Activated naive CD4-positive, alpha-beta T cell treated with Interleukin-2 at 50 U/mL for 16 hours (primary cell): ENCODE results near the gene PIN1.
A peak's percentile ranks its signal among the peaks of the same experiment; 100 is the strongest.

ENCODE experiments used
- DNase-seq: peaks from one replicate; pipeline ENCODE4 v3.0.0-alpha.2; 2020

Gene PIN1

DNA sequence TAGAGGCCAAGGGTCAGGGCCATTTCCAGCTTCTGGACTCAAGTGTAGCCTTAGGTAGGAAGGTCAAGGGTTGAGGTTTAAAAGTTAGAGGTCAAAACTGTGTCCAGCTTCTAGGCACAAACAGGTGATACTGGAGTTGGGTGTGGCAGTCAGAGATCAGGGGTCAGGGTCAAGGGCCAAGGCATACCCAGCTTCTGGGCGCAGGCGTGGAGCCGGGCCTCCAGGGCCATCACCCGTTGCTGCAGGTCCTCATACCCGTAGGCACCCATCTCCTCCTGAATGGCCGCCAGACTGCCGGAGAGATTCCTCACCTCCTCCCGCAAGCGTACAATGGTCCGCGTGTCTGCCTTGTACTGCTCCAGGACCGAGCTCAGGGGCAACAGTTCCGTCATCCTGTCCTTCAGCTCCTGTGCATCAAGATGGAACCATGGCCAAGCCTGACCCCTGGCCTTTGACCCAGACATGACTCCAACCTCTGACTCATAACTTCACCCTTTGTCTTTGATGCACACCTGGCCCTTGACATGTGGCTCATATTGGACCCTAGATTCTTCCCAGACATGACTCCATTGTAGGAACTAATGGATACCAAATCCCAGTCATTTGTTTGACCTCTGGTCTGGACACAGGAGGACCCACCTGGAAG lies 22.1 kb downstream of the PIN1 start:
- no peak for DNase-seq

- peak; percentile 19 for DNase-seq
Observed at GRCh38 chr19:9857920-9858746, 23.0 kb downstream of the PIN1 start.

DNA sequence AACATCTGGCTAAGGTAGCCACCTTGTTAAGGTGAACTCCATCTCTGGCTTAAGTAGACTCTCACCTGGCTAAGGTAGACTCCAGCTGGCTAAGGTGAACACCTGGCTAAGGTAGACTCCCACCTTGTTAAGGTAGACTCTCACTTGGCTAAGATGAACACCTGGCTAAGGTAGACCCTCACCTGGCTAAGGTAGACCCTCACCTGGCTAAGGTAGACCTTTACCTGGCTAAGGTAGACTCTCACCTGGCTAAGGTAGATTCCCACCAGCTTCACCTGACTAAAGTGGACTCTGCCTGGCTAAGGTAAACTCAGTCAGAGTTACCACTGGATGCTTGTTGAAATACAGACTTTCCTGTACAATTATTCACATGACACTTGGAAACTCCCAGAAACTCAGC lies 23.6 kb downstream of the PIN1 start:
- DNase-seq, result no peak

- no peak for DNase-seq
Observed at GRCh38 chr19:9860407-9860806, 25.3 kb downstream of the PIN1 start.

DNA sequence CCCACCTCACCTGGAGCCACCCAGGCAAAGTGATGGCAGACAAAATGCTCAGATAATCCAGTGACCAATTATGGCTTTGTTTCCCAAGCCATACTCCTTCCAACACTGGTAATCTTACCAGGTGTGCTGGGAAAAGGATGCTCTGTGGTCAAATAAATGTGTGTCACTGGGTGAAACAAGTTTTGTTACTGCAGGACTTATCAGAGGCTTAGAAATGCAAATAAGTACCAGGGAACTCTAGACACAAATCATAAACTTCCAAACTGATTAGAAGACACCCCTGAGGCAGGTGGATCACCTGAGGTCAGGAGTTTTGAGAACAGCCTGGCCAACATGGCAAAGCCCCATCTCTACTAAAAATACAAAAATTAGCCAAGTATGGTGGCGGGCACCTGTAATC lies 26.4 kb downstream of the PIN1 start:
- no peak for DNase-seq

- no peak for DNase-seq
Observed at GRCh38 chr19:9862938-9863337, 27.8 kb downstream of the PIN1 start.

DNA sequence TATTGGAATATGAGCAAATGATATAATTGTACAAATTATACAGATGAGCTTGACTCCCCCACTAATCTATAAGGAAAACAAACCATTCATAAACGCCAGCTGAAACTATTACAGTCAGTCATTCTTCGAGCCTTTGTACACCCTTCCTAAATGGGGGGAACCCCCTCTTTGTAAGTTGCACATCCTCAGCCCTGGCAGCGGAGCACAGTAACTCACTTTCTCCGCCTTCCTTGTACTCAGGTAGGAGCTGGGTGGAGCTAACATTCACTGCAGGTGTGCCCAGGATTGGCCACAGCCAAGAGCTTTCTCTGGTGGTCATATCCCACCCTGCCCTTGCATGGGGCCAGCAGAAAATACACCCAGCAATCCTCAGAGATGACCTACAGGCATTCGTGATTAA lies 28.6 kb downstream of the PIN1 start:
- no peak for DNase-seq

DNA sequence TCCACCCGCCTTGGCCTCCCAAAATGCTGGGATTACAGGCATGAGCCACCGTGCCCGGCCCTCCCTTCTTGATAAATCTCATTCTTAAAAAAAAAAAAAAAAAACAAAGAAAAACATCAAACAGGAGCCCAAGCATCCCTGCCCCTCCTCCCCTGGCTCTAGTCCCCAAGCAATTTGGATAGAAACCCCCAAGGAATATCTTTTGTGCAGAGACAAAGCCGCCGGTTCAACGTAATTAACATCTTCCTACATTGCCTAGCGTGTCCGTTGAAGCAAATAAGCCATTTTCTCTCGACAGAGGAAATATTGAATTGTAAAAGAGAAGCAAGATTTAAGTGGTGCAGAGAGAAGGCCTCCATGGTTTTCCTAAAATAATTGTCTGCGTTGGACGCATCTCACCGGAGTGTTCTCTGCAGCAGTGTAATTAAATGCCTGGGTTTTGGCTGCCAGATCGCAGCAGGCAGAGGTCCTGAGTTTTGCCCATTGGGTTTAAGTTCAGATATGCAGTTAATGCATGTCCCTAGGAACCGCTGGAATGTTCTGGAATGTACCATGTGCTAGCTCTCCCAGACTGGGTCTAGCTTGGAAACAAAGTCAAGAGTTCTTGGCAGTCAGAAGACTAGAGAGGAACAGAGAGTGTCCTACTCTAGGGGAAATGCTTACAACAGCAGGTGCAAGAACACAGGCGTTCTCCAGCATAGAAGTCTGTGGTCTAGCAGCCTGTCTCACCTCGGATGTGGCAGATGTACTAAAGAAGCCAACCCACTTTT lies 30.8 kb downstream of the PIN1 start:
- DNase-seq, result no peak

- DNase-seq, result no peak
Observed at GRCh38 chr19:9868983-9869617, 34.0 kb downstream of the PIN1 start.

DNA sequence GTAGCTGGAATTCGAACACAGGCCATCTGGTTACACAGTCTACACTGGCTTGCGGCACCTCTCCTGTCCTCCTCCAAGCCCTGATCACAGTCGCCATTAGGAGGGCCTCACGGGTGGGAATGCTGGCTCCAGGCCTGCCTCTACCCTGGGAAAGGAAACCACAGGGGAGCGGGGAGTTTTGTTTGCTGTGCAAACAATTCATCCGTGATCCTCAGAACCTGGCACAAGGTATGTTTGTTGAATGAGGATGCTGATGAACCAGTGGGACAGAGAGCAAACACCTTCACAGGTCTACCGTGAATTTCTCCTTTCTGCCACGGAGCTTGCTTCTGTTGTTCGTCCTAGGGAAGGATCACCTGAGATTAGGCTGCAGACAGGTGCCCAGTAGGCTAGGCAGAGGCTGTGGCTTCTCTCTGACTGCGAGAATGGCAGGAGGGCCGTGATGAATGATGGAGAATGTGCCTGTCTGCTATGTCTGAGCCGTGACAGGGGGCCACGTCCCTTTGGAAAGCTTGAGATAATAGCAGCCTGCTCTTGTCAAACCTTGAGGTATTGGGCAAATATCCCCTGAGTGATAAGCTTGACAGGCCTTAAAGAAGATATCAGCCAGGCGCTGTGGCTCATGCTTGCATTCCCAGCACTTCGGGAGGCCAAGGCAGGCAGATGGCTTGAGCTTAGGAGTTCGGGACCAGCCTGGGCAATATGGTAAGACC lies 36.7 kb downstream of the PIN1 start:
- no peak for DNase-seq

GRCh38 chr19:9872618-9873242 lies 37.6 kb downstream of the PIN1 start:
- DNase-seq, result no peak

GRCh38 chr19:9875031-9875627 lies 40.0 kb downstream of the PIN1 start:
- DNase-seq, result no peak

DNA sequence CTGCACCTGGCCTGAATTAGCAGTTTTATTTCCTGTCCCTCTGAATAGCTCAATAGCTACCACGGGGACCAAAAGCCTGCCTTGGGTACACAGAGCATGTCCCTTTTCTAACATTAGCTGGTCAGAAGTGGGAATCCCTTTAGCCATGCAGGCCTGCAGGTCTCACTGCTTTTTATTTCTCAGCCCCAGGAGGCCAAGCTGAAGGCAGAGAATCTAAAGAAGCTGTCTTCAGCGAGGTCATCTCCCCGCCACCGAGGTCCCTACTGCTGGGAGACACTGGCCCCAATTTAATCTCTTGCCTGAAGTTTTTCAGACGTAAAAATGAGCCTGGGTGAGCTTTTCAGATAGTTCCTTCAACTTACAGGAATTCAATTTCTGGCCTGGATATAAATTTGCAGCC lies 40.7 kb downstream of the PIN1 start:
- no peak for DNase-seq

- no peak for DNase-seq
Observed at GRCh38 chr19:9877780-9878510, 42.8 kb downstream of the PIN1 start.

- DNase-seq, result no peak
Observed at GRCh38 chr19:9878511-9879196, 43.5 kb downstream of the PIN1 start.

DNA sequence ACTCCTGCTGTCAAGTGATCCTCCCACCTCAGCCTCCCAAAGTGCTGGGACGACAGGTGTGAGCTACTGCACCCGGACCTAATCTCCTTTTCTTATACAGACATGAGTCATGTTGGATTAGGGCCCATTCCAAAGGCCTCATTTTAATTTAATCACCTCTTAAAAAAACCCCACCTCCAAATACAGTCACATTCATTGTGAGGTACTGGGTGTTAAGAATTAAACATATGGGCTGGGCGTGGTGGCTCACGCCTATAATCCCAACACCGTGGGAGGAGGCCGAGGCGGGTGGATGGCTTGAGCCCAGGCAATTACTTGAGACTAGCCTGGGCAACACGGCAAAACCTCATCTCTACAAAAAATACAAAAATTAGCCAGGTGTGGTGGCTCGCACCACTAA lies 46.6 kb downstream of the PIN1 start:
- DNase-seq, result no peak

DNA sequence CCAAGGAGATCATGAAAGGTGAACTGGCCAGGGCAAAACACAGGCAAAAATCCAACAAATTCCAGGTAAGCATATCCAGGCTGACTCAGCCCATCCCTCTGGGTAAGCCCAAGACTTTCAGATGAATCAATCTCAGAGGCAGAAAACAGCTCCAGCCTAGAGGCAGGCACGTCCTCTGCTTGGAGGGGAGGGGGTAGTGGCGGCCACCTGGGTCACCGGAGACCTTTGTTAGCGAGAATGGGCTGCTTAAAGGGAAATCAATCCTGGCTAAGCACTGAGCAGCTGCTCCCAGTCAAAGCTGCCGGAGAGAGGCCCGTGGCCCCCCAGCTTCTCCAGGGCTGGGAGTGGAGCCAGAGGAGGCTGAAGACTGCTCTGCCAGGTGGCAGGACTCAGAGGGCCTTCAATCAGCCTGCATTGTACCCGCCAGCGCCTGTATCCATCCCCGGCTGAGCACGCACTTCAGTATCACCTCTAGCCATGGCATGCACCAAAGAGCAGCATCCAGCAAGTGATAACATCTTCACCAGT lies 48.2 kb downstream of the PIN1 start:
- DNase-seq, result no peak

DNA sequence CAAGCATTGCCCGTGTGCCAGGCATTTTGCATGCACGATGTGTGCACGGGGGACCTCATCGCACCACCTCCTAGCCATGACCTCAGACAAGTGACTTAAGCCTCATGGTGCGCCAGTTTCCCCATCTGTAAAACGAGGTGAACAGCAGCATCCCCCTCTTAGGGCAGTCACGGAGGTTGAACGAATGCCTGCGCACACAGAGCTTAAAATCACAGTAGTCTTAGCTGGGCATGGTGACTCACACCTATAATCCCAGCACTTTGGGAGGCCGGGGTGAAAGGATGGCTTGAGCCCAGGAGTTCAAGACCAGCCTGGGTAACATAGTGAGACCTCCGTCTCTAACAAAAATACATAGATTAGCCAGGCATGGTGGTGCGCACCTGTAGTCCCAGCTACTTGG lies 48.6 kb downstream of the PIN1 start:
- no peak for DNase-seq

DNA sequence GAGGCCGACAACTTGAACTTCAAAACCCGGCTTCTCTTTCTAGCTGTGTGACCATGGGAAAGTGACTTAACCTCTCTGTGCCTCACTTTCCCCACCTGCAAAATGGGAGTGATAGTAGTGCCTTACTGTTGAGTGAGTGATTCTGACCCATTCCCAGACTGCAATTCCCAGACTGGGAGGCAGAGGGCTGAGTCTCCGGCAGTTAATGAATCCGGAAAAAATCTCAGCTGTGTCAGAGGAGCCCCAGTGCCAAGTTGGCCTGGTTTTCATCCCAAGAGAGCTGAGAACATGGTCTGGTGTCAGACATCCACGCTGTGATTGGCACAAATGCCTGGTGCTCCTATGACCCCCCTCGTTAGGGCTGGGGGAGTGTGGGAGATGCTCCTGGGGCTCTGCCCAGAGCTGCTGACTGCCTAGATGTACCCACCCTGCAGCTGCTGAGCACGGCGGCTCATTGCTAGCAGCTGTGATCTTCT lies 50.0 kb downstream of the PIN1 start:
- no peak for DNase-seq
